GM21528 (cell line): ENCODE results near the gene PRRT1B.

Source experiments
- ATAC-seq: cut with Tn5 transposase; IDR thresholded peaks from one replicate; pipeline ENCODE4 v1.9.1; 2021; ENCODE audit warnings: mild to moderate bottlenecking, moderate library complexity; ENCODE audit not compliant: unreplicated experiment, low FRiP score

The PRRT1B gene

DNA sequence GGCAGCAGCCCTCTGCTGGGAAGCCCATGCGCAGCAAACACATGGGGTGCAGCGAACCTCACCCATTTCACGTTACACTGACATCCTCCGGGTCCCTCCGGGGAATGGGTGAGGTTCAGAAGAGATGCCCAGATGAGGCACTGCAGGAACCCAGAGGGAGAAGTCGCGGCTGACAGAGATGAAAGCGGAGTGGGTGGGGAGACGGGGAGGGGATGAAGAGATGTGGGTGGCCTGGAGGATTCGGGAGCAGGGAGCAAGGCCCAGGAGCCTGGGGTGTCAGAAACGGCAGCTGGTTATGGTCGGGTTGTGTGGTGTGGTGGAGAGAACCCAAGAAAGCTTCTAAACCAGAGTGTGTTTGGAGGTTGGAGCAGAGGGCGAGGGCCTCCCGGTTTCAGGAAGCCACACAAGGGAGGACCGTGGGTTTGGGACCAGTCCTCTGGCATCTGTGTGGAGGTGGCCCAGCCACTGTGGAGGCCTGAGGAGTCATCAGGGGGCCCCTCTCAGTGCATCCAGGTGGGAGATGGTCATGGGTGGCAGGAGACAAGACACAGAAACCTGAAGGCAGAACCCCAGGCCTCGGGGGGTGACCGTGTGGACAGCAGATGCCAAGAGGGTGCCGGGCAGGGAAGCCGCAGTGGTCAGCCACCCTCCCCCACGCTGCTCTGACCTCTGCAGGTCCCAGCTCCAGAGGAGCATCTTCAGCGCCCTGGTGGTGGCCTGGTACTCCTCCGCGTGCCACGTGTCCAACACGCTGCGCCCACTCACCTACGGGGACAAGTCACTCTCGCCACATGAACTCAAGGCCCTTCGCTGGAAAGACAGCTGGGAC is 22.9 kb upstream of the PRRT1B start:
- ATAC-seq, result no peak

DNA sequence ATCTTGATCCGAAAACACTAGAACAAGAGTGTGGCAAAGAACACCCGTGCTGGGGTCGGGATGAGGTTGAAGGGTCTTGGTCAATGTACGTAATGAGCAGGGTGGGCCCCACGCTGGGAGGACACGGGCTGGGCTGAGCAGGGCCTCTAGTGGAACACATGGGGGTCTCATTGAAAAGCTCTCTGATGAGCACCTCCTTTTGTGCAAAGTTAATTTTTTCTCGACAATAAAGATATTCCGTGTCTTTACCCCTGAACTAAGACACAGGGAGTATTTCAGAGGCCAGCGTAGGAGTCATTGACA is 22.3 kb upstream of the PRRT1B start:
- no peak for ATAC-seq

DNA sequence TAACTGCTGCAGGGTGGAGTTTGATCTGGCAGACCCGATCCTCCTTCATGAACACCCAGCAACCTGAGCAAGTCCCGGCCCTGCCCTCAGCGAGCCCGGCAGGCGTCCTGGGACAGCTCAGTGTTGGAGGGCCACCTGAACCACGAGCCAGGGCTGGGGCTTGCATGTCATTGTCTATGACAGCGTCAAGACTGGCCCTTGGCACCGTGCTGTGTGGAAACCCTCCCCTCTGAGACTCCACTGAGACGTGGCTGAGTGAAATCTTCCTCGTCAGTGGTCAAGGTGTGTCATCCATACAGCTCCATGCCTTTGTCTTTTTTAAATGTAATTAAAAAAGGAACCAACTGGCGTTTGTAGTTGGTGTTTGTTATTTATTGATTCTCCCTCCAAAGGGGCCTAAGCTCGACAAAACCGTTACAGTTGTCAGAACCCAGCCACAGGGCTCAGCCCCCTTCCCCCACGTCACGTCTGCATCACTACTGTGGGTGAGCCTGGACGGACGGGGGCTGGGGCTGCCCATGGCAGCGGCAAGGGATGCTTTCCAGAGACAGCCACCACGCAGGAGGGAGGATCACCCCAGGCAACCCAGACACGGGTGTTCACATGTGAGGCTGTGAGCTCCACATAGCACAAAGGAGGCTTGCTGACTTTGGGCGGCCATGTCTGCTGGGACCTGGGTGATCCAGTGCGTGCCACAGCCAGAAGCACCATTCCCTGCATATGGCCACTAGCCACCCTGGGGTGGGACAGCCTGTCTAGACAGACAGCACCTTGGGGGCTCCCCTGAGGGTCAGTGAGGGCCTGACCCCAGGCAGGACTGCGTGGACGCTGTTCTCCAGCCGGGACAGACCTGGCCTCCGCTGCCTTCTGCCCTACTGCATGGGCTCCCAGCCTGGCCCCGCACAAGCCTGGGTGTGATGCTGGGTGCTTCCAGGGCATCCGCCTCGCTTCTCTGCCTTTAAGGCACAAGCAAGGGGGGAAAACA is 21.6 kb upstream of the PRRT1B start:
- no peak for ATAC-seq

DNA sequence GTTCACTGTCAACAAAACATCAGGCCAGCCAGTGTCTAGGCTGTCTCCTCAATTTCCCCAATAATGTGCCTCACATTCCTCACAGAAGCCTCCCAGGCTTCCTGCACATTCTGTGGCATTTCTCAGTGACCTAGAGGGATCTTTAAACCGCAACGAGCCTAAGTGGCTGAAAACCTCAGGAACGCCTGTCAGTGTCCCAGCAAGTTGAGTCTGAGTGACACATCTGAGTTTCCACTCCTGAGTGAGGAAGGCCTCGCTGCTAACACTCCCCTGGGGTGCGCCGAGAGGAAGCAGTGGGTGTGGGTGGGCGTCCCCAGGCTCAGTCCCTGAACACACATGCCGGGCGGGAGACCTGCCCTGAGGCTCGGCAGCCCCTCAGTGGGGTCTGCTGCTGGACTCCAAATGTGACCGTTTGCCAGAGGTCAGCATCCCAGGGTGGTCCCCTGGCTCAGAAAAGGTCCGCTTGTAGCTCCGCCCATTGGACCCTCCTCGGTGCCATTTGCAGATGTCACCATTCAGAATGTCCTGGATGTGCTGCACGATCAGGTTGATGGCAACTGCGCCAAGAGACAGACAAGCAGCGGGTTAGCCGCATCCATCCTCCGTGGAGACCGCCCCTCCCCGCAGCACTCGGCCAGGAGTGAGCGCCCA is 20.5 kb upstream of the PRRT1B start:
- ATAC-seq, result no peak

DNA sequence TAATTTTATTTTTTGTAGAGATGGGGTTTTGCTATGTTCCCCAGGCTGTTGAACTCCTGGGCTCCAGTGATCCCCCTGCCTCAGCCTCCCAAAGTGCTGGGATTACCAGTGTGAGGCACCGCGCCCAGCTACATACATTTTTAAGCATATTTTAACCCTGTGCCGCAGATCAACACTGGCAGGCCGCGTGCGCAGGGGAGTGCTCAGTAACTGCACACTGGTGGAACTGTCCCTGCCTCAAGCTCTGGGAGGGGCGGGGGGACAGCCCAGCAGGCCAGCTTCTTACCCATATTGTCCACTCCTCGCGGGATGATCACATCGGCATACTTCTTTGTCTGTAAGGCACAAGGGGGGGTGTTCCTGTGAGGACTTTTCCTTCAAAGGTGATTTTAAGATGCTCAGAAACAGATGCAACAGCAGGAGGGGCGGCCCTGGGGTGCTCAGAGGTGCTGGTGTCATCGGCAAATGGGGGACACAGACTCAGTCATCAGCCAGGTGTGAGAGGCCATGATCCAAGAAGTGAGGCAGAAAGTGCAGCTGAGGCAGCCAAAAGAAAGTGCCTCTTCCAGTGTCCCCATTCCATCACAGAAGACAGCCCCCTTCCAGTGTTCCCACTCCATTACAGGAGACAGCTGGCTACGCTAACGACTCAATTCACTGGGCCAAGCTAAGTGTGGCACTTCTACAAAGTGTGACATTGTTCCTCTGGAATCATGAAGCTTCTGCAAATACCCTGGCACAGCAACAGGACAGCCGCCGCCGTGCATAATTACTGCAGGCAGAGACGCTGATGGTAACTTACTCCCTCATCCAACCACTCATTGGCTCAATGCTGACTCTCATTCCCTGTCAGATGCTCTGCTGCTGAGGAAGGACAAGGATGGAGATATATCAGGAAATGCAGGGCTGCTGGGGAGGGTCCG is 19.4 kb upstream of the PRRT1B start:
- no peak for ATAC-seq

DNA sequence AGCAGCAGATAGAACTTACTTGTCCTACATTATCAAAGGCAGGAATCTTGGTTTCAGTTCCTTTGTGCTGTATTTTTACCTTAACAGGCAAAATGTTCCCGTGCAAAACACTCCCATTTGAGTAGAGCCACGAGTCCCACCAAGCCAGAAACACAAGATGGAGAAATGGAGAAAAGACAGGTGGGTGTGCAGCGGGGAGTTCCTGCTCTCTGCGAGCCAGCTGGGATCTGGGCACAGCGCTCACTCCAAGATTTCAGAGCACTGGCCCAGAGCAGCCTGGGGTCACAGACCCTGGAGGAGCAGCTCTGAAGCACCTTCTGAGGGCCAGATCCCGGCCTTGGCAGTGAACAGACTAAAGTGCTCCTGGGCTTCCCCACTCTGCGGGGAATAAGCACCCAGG is 17.1 kb upstream of the PRRT1B start:
- no peak for ATAC-seq

DNA sequence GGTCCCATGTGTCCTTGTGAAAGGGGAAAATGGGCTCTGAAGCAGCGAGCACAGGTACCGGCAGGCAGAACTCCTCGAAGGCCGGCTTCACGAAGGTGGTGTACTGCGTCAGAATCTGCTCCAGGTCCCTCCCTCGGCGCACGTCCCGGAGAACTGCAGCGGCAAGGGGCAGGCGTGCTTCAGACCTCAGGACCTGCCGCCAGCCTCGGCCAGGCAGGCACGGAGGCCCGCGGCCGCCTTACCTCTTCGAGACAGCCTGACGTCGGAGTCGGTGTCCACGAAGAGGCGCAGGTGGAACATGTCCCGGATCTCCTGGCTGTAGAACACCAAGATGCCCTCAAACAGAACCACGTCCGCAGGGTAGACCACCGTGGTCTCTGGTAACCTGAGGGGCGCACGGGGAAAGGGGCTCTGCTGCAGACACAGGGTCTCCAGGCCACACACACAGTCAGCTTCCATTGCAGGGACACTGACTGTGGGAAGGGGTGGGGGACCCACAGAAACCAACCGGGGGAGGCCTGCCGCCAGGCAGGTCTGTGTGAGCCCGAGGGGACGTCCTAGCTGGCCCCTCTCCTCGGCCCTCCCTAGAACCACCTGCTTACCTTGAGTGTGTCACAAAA is 16.3 kb upstream of the PRRT1B start:
- no peak for ATAC-seq

DNA sequence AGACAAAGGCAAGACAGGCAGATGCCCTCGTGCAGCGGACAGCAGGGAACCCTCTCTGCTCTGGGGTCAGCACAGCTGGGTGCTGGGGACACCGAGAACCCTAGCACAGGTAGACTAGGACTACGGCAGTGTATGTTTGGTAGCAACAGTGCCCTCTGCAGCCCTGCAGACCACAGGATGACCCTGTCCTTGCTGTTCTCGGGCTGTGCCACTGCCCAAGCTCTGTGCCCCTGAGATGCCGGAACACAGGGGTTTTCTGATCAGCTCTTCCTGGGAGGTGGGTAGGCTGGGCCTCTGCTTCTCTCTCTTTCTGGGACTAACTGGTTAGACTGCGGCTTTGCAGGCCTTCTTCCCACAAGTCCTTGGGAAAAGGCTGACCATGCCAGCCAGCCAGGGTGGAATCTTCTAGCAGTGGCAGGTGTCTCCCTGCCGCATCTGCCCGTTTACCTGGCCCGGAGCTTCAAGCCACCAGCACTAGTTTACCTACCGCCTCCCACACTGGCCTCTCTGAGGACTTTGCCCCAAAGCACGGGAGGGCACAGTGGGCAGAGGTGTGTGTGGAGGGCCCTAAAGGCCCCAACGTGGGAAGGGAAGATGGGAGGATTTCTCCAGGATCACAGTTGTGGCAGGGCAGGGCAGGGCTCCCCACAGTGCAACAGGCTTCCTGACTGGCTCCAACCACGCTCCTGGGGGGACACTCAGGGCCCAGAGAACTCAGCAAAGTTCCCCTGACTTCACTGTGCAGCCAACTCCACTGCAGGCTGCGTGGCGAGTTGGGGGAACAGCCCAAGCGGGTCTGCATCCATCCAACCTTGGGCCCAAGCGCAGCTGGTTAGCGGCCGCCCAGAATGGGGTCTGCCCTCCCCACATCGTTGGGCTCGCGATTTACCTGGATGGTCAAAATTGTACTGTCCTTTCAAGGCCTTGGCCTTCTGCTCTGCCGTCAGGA is 15.5 kb upstream of the PRRT1B start:
- no peak for ATAC-seq

DNA sequence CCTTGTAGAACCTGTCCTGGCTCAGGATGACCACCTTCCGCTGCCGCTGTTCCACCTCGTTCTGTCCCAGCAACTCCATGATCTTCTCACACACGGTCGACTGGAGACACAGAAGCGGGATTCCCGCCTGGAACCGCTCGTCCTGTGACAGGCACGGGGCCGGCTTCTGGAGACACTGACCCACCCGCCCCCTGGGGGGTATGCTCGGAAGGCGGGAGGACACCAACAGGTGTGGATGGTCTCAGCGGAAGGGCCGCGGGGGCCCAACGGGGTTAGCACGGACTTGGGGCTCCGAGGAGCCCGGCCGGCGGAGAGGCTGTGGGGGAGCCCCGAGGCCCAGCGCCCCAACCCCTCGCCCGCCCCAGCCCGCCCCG is 14.8 kb upstream of the PRRT1B start:
- ATAC-seq, result peak; percentile 12

DNA sequence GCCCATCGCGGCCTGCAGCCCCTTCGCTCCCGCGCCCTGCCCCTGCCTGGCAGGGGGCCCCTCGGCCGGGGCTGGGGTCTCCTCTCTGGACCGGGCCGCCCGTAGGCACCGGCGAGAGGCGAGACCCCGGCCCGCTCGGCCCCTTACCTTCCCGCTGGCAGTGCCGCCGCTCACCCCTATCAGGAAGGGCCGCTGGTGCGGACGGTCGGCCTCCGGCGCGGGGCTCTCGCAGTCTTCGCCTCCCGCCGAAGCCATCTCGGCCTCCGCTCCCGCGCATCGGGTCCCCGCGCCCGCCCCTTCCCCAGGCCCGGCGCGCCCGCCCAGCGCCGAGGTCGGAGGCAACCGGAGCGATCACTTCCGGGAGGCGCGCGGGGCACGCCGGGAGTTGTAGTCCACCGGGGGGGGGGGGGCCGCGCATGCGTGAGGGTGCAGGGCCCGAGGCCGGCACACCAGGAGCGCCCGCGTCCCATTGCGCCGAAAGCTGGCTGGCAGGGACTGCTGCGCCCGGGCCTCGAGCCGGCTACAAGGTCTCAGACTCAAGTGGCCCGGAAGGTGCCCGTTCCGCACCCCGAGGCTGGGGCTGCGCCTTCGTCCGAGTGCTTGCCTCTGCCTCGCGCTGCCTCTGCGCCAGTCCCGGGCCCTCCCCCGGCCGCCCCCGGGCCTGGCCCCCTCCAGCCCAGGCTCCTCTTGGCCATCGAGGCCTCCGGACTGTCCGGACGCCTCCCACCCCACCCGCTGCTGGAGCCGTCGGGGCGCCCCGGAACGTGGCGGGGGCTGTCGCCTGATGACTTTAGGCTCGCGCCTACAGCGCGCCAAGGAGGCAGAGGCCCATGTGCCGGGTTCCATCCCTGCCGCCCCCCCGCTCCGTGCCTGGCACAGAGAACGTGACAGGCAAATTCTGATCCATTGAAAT is 14.1 kb upstream of the PRRT1B start, which contains the start of gene UCK1:
Gene UCK1 (minus strand): TSS at position 344 of the 913 bp plus-strand sequence. CDS start 89 bp downstream, at position 255.
- peak; percentile 80 for ATAC-seq

DNA sequence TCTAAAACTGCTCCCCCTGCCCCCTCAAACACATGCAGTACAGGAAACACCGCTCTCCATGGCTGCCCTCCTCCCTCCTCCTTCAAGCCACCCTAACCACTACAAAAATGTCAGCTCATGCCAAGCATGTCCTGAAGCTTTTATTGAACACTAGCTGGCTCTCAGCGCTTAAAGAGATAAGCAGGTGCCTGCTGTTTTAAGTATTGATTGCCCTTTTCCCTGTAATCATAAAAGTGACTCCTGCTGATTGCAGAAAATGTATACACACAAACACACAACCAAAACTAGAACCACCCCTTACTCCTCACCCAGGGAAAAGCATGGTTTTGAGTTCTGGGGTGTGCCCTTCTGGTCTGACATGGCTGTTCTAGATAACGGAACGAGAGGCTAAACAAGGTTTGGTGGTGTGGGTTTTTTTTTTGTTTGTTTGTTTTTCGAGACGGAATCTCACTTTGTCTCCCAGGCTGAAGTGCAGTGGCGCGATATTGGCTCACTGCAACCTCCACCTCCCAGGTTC is 10.5 kb upstream of the PRRT1B start:
- ATAC-seq, result no peak

DNA sequence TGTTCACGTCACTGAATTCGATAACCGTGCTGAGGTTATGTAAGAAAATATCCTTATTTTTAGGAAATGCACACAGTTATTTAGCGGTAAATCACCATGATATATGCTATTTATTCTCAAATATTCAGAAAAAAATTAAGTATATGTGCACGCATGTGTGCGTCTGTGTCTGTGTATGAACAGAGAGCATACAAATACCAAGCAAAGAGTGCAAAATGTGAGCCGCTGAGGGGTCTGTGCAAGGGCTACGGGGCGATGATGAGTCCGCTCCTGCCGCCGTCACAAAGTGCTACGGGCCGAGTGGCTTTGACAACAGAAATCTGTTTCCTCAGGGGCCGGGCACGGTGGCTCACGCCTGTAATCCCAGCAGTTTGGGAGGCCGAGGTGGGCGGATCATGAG is 7.4 kb upstream of the PRRT1B start:
- no peak for ATAC-seq

DNA sequence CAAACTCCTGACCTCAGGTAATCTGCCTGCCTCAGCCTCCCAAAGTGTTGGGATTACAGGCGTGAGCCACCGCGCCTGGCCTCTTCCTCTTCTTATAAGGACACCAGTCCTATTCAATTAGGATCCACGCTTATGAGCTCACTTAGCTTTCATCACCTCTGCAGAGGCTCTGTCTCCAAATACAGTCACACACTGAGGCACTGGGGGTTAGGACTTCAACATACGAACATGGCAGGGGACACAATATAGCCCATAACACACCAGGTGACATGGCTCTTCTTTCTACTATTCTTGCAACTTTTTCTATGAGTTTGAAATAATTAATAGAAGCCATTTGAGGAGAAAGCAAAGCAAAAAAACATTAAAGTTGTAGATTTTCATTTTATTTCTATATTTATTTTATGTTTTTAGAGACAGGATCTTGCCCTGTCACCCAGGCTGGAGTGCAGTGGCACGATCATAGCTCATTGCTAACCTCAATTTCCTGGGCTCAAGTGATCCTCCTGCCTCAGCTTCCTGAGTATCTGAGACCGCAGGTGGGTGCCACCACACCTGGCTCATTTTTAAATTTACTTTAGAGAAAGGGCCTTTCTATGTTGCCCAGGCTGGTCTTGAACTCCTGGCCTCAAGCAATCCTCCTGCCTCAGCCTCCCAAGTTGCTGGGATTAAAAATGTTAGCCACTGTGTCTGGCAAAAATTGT is 6.0 kb upstream of the PRRT1B start:
- no peak for ATAC-seq

DNA sequence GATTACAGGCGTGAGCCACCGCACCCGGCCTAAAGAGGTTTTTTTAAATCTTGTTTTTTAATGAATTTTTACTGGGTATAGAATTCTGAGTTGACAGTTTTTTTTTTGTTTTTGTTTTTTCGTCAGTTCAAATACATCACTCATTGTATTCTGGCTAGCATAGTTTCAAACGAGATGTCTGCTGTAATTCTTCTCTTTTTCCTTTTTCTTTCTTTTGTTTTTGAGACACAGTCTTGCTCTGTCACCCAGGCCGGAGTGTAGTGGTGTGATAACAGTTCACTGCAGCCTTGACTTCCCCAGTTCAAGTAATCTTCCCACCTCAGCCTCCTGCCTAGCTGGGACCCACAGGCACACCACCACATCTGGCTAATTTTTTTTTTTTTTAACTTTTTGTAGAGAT is 2.2 kb upstream of the PRRT1B start:
- no peak for ATAC-seq

DNA sequence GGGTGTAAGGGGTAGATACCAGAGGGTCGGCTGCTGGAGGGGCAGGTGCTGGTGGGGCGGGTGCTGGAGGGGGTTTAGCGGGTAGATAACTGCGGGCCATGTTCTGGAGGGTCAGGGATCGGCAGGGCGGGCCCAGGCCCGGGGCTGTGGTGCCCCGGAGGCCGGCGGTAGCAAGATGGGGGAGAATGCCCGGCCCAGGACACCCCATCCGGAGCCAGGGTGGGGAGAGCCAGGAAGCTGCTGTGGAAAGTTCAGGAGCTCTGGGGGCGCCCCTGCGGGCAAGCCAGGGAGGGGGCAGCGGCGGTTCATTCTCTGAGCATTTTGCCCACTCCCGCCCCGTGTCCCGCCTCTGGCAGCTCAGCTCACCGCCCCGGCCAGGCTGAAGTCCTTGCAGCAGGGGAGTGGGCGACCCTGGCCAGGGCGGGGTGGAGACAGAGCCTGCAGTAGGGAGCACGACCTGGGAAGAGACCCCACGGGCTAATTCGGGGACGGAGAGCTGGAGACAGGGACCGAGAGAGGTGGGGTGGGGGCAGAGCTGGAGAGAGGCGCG is 538 bp downstream of the PRRT1B start:
- no peak for ATAC-seq

DNA sequence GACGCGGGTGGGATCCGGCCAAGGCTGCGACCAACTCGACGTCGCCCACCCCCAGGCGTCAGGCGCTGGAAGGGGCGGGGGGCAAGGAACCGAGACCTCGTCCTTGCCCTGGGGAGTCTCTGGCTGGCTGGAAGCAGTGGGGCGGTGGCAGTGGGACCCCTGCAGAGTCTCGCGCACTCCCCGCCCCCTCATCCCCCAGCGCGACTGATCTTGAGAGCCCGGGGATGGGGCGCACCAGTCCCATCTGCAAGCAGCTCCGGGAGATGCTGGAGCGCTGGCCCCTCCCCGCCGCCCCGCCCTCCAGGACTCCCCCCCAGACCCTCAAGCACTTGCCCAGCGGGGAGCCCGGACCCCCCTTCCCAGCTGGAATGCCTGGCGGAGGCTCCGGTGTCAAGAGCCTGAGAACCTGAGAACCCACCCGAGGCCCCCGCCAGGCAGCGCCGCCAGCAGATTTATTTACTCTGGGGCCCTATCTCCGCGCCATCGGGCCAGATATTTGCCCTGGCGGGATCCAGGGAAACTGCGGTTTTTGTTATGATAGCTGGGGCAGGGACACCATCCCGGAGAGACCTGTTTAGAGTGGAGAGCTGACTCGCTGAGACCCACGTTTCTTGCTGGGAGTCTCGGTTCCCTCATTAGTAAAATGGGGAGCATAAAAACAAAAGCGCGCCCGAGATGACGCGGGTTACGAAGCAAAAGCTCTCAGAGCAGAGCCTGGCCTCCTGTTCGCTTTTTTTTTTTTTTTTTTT is 1.2 kb downstream of the PRRT1B start:
- ATAC-seq, result no peak
